Measurements from ENCODE around the gene ADAMTS8. TPM values are rescaled to one million over a fixed set of nuclear protein-coding genes. Genes with fewer than 3 reads are reported as not detected.

The ADAMTS8 gene
- total and polyA plus RNA-seq, 9 of the 15 experiments (the other 6 are each of a cell fraction or from before 2014, with no cell fraction given), result not detected

DNA sequence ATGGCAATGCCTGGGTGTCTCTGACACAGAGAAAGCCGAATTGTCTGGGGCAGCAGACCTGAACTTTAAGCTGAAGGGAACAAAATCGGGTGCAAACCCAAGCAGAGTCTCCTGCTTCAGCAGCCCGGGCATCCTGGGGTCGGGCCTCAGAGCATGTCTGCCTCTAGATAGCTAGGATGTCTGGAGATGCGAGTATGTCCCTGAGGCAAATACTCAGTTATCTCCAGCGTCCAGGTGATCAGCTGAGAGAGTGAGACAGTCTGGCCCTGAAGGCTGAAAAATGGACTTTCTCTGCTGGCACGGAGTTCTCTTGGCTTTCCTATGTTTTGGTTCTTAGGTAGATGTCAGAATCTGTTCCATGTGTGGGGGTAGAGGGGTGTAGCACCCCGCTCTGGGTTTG, 3.3 kb downstream of the ADAMTS8 start:
- intact Hi-C loops (cut with micrococcal nuclease) (no loop called here), in situ Hi-C loops (cut with MboI) (loop anchor here (10.0 kb wide), 1 partner anchor 210 kb away; no protein-coding TSS in a partner anchor)
- no peak for DNase-seq (ENCODE audit: extremely low read depth in 1 of 4, low spot score in 3 of 4)
- no peaks in the 10 kb centered on the region for H3K9me3 ChIP-seq (replicated peaks; ENCODE audit: control insufficient read depth, insufficient read depth, low read depth, low read length)
- no peak overlapping the region for H3K4me2 ChIP-seq (ENCODE audit: insufficient read depth, low read length)
- H3K79me2 ChIP-seq (ENCODE audit: control insufficient read depth, insufficient read depth, low read length), result no peaks in the 10 kb centered on the region
- peaks cover 54 to 91% of the 10 kb centered on the region in 2 experiments for H3K27me3 ChIP-seq (ENCODE audit: control insufficient read depth in 2 of 2, insufficient read depth in 2 of 2, low read length in 2 of 2)
- H3K9ac ChIP-seq (ENCODE audit: insufficient read depth in 1 of 2, low read depth in 2 of 2, low read length in 2 of 2), result no peak overlapping the region
- H3K4me3 ChIP-seq, result no peak overlapping the region
- H2AFZ ChIP-seq (ENCODE audit: low read depth, low read length), result no peak overlapping the region
- no peak for FAIRE-seq
- TF ChIP-seq, protein P1, sequence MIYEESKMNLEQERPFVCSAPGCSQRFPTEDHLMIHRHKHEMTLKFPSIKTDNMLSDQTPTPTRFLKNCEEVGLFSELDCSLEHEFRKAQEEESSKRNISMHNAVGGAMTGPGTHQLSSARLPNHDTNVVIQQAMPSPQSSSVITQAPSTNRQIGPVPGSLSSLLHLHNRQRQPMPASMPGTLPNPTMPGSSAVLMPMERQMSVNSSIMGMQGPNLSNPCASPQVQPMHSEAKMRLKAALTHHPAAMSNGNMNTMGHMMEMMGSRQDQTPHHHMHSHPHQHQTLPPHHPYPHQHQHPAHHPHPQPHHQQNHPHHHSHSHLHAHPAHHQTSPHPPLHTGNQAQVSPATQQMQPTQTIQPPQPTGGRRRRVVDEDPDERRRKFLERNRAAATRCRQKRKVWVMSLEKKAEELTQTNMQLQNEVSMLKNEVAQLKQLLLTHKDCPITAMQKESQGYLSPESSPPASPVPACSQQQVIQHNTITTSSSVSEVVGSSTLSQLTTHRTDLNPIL (CRISPR knock-in tag; IDR thresholded peaks at IDR 0.05), result no peak
- no peak for TF ChIP-seq HMGXB4 (CRISPR knock-in tag; IDR thresholded peaks at IDR 0.05)
- no peak overlapping the region for H3K27ac ChIP-seq (ENCODE audit: extremely low read depth, low read depth, low read length)
- ChIA-PET POLR2A (interaction anchor here (0.8 kb wide), 1 partner anchor 12 kb away, joined by 3 read pairs; no protein-coding TSS in a partner anchor), CTCF (ENCODE audit: low intra/inter-chr PET ratio) (no interaction called here)
- H3K4me1 ChIP-seq (replicated peaks in 1 of 2; ENCODE audit: control insufficient read depth in 2 of 2, insufficient read depth in 2 of 2, low read length in 2 of 2), result peaks cover 0 to 8% of the 10 kb centered on the region in 2 experiments; a peak in 2 of 5 replicates
- no peak for ATAC-seq
- 1% methylated on average over 7 of the region's 8 CpGs for WGBS (ENCODE audit: insufficient coverage, low coverage, missing lambda C conversion rate)
- no peaks in the 10 kb centered on the region for H3K9me1 ChIP-seq (ENCODE audit: control insufficient read depth, insufficient read depth, low read length)
- no peaks in the 10 kb centered on the region for H3K36me3 ChIP-seq (ENCODE audit: control insufficient read depth, insufficient read depth, low read length)
- peaks cover 20% of the 10 kb centered on the region; the same call in 1 of the 2 replicates for H4K20me1 ChIP-seq (replicated peaks; ENCODE audit: control insufficient read depth, insufficient read depth, low read length)
- no TSS peak for BruUV-seq (replicated peaks)
